Measurements from ENCODE around the gene BUB1B. TPM values are rescaled to one million over a fixed set of nuclear protein-coding genes. Genes with fewer than 3 reads are reported as not detected.

Gene BUB1B
- total RNA-seq, 1 experiment from 2014 or later, result 83.2 TPM

DNA sequence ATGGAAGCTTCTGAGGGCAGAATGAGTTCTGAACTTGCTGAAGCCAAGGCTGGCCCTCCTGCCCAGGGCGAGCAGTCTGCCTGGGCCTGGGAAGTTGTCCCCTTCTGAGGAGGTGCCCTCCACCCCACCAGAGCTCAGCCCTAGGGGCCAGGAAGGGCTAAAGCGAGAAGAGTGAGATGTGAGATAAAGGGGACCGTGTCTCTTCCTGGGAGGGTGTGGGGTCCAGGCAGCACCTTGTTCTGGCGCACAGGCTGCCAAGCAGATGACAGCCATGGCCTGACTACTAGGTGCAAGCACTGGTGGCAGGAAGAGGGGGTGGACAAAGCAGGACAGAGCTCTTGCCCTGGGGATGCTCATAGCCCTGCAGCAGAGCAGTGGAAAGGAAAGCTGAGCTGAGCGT, 81.7 kb downstream of the BUB1B start:
- Histone ChIP-seq H4K5ac (ENCODE audit: insufficient read length, low read depth, low read length) (no peak overlapping the region), H4K91ac (ENCODE audit: insufficient read length, low read depth, low read length) (no peak overlapping the region), H3K23ac (ENCODE audit: insufficient read length, low read depth, low read length) (no peak overlapping the region), H2BK15ac (ENCODE audit: low read depth, low read length) (no peak overlapping the region), H3K9me3 (ENCODE audit: control insufficient read depth, low read depth, low read length) (no peaks in the 10 kb centered on the region), H4K20me1 (ENCODE audit: control insufficient read depth, insufficient read depth, insufficient read length) (no peaks in the 10 kb centered on the region), H3K56ac (ENCODE audit: insufficient read length, low read depth, low read length) (no peak overlapping the region), H4K8ac (replicated peaks; ENCODE audit: insufficient read length, low read depth, low read length) (no peak overlapping the region), H3K4me2 (ENCODE audit: insufficient read depth, insufficient read length, low read length) (no peak overlapping the region), H3K27me3 (ENCODE audit: insufficient read depth, low read length) (no peaks in the 10 kb centered on the region), H2BK5ac (ENCODE audit: insufficient read length, low read length) (no peak overlapping the region), H3K14ac (ENCODE audit: insufficient read depth, low read length) (no peak overlapping the region), H3K79me1 (ENCODE audit: insufficient read depth, low read depth, low read length, poor library complexity, severe bottlenecking) (no peaks in the 10 kb centered on the region), H3K79me2 (ENCODE audit: insufficient read depth, low read length) (no peaks in the 10 kb centered on the region), H3K9ac (ENCODE audit: extremely low read depth, insufficient read length, low read length) (no peak overlapping the region), H3K4ac (ENCODE audit: low read depth, low read length) (no peak overlapping the region), H3K18ac (ENCODE audit: insufficient read length, low read depth, low read length) (no peak overlapping the region), H3K27ac (ENCODE audit: insufficient read length, low read depth, low read length) (no peak overlapping the region), H3K4me1 (ENCODE audit: insufficient read depth, low read length) (no peaks in the 10 kb centered on the region; the same call in 1 of the 2 replicates), H2AFZ (ENCODE audit: low read length) (no peak overlapping the region), H2BK20ac (ENCODE audit: low read depth, low read length, poor library complexity, severe bottlenecking) (no peak overlapping the region), H2BK12ac (ENCODE audit: insufficient read length, low read depth, low read length) (no peak overlapping the region), H3T11ph (ENCODE audit: low read length) (no peak overlapping the region), H2BK120ac (ENCODE audit: low read depth, low read length, poor library complexity, severe bottlenecking) (no peak overlapping the region), H2AK5ac (ENCODE audit: insufficient read length, low read length) (no peak overlapping the region), H3K23me2 (ENCODE audit: insufficient read length, low read depth, low read length, poor library complexity, severe bottlenecking) (peaks cover 8% of the 10 kb centered on the region)
- Mint-ChIP-seq H3K9me3 (no peaks in the 10 kb centered on the region), H3K27me3 (ENCODE audit: low read depth) (peaks cover 16% of the 10 kb centered on the region), H3K27ac (no peak overlapping the region; a peak in 1 of 7 replicates), H3K36me3 (ENCODE audit: insufficient read depth in 1 of 3, low read depth in 3 of 3) (peaks cover 0 to 2% (median 0%) of the 10 kb centered on the region in 3 experiments; a peak in 1 of 7 replicates), H3K4me1 (peaks cover 32 to 33% of the 10 kb centered on the region in 2 experiments), H3K4me3 (no peak overlapping the region)
- no peak for DNase-seq
- WGBS (ENCODE audit: extremely low coverage, insufficient read length, low lambda C conversion rate), result no CpG with 5 or more reads among the region's 5 CpGs
- TF ChIP-seq, protein P1, sequence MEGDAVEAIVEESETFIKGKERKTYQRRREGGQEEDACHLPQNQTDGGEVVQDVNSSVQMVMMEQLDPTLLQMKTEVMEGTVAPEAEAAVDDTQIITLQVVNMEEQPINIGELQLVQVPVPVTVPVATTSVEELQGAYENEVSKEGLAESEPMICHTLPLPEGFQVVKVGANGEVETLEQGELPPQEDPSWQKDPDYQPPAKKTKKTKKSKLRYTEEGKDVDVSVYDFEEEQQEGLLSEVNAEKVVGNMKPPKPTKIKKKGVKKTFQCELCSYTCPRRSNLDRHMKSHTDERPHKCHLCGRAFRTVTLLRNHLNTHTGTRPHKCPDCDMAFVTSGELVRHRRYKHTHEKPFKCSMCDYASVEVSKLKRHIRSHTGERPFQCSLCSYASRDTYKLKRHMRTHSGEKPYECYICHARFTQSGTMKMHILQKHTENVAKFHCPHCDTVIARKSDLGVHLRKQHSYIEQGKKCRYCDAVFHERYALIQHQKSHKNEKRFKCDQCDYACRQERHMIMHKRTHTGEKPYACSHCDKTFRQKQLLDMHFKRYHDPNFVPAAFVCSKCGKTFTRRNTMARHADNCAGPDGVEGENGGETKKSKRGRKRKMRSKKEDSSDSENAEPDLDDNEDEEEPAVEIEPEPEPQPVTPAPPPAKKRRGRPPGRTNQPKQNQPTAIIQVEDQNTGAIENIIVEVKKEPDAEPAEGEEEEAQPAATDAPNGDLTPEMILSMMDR (conservative IDR thresholded peaks at IDR 0.05), result no peak

All from H9 (cell line).